ENCODE measurements around the gene LRRC7. TPM values are rescaled to one million over a fixed set of nuclear protein-coding genes. Genes with fewer than 3 reads are reported as not detected.

The LRRC7 gene
- polyA plus RNA-seq, 1 of the 3 experiments (the other 2 are of a cell fraction) = 0.02 TPM

- Histone ChIP-seq H3K79me2 (ENCODE audit: insufficient read depth) (no peaks in the 10 kb centered on the region), H2AFZ (ENCODE audit: low read depth) (no peak overlapping the region), H3K36me3 (replicated peaks in 1 of 2; ENCODE audit: control insufficient read depth in 1 of 2, insufficient read depth in 2 of 2, low read length in 1 of 2) (no peaks in the 10 kb centered on the region), H3K9ac (no peak overlapping the region), H3K4me2 (no peak overlapping the region), H3K4me1 (ENCODE audit: control insufficient read depth in 1 of 2, insufficient read depth in 2 of 2, low read depth in 1 of 2, low read length in 1 of 2) (peaks cover 3 to 8% of the 10 kb centered on the region in 2 experiments; a peak in 2 of 4 replicates), H3F3A (replicated peaks; ENCODE audit: insufficient read depth) (no peaks in the 10 kb centered on the region), H3K27me3 (ENCODE audit: insufficient read depth) (no peaks in the 10 kb centered on the region), H3K9me3 (no peaks in the 10 kb centered on the region; the same call in 1 of the 2 replicates), H4K20me1 (ENCODE audit: insufficient read depth) (no peaks in the 10 kb centered on the region), H3K4me3 (ENCODE audit: low read depth in 2 of 2, low read length in 1 of 2) (no peak overlapping the region), H3K27ac (ENCODE audit: low read depth in 2 of 2, low read length in 1 of 2) (peak overlapping the region in 1 of 2 experiments; percentile 43; a peak in 1 of 4 replicates), H3K9me2 (no peaks in the 10 kb centered on the region)
- TF ChIP-seq REST (IDR thresholded peaks at IDR 0.05; ENCODE audit: low read depth, low read length) (no peak), RCOR1 (IDR thresholded peaks at IDR 0.05; ENCODE audit: low read length) (0 out of 2 replicates have a peak, but pooled peaks have one; percentile 37), MAX (IDR thresholded peaks at IDR 0.05; ENCODE audit: low read depth) (no peak), EZH2phosphoT487 (IDR thresholded peaks at IDR 0.05; ENCODE audit: borderline replicate concordance, low read depth) (no peak), RFX5 (IDR thresholded peaks at IDR 0.05; ENCODE audit: low read length) (no peak), MXI1 (IDR thresholded peaks at IDR 0.05; ENCODE audit: low read depth, low read length) (peak; percentile 42; the same call in 1 of the 2 replicates), SMC3 (IDR thresholded peaks at IDR 0.05; ENCODE audit: low read depth, low read length) (no peak), RAD21 (IDR thresholded peaks at IDR 0.05; ENCODE audit: low read length) (peak; percentile 10; the same call in 1 of the 2 replicates), TEAD4 (IDR thresholded peaks at IDR 0.05; ENCODE audit: borderline replicate concordance, insufficient read depth) (no peak), GATA2 (CRISPR knock-in tag; IDR thresholded peaks at IDR 0.05) (peak; percentile 78), FOSL2 (IDR thresholded peaks at IDR 0.05; ENCODE audit: borderline replicate concordance, low read depth) (no peak), CHD2 (IDR thresholded peaks at IDR 0.05; ENCODE audit: low read length, partially characterized antibody) (no peak), JUND (IDR thresholded peaks at IDR 0.05) (no peak), IRF3 (IDR thresholded peaks at IDR 0.05; ENCODE audit: low read depth, low read length) (no peak), USF1 (IDR thresholded peaks at IDR 0.05; ENCODE audit: borderline replicate concordance, low read depth) (no peak), TCF12 (IDR thresholded peaks at IDR 0.05) (no peak), ZBTB33 (IDR thresholded peaks at IDR 0.05; ENCODE audit: borderline replicate concordance, low read depth) (no peak), SIN3A (IDR thresholded peaks at IDR 0.05; ENCODE audit: borderline replicate concordance, low read depth, low read length) (no peak), EP300 (IDR thresholded peaks at IDR 0.05; ENCODE audit: borderline replicate concordance in 1 of 2, low read depth in 1 of 2, low read length in 1 of 2) (peak in 1 of 2 experiments; percentile 72; a peak in 2 of 4 replicates)
- ChIA-PET POLR2A (no interaction called here), CTCF (interaction anchor here (1.0 to 1.7 kb wide), 3 partner anchors 10 to 40 kb away, joined by 3 to 5 read pairs (median 3); no protein-coding TSS in a partner anchor)
- peak; percentile 19 for DNase-seq
Measured at GRCh38 chr1:70093250-70093975, 525.7 kb downstream of the LRRC7 start.

Measured in SK-N-SH (cell line).